HG03521 (cell line): ENCODE measurements around the gene PLA2R1.
"Not testable (repeated sequence)": the region's sequence is repeated elsewhere in the genome, so short reads cannot be mapped to it uniquely, and the experiment has no call there.

Experiments used
- ATAC-seq: cut with Tn5 transposase; IDR thresholded peaks from one replicate; pipeline ENCODE4 v1.9.1; 2021; ENCODE audit warnings: mild to moderate bottlenecking, moderate library complexity; ENCODE audit not compliant: unreplicated experiment

PLA2R1 gene

GRCh38 chr2:160063879-160064612 lies 1.6 kb upstream of the PLA2R1 start:
- no peak for ATAC-seq

- no peak for ATAC-seq
These were observed 856 bp upstream of the PLA2R1 start for GRCh38 chr2:160063271-160063670.

GRCh38 chr2:160061944-160062291 lies 497 bp downstream of the PLA2R1 start:
- no peak for ATAC-seq

- ATAC-seq, result no peak
These were observed 882 bp downstream of the PLA2R1 start for GRCh38 chr2:160061533-160061932.

GRCh38 chr2:160060297-160060696 lies 2.1 kb downstream of the PLA2R1 start:
- no peak for ATAC-seq

- no peak for ATAC-seq
These were observed 5.1 kb downstream of the PLA2R1 start for GRCh38 chr2:160057356-160057755.

- no peak for ATAC-seq
These were observed 6.7 kb downstream of the PLA2R1 start for GRCh38 chr2:160055726-160056108.

- no peak for ATAC-seq
These were observed 7.3 kb downstream of the PLA2R1 start for GRCh38 chr2:160054984-160055725.

- no peak for ATAC-seq
These were observed 8.5 kb downstream of the PLA2R1 start for GRCh38 chr2:160053946-160054345.

GRCh38 chr2:160052531-160052930 lies 9.9 kb downstream of the PLA2R1 start:
- no peak for ATAC-seq

GRCh38 chr2:160051371-160051800 lies 11.0 kb downstream of the PLA2R1 start:
- ATAC-seq, result no peak

GRCh38 chr2:160050147-160050546 lies 12.3 kb downstream of the PLA2R1 start:
- ATAC-seq, result no peak

- ATAC-seq, result no peak
These were observed 16.7 kb downstream of the PLA2R1 start for GRCh38 chr2:160045703-160046210.

GRCh38 chr2:160044728-160045127 lies 17.7 kb downstream of the PLA2R1 start:
- no peak for ATAC-seq

GRCh38 chr2:160043265-160043664 lies 19.1 kb downstream of the PLA2R1 start:
- no peak for ATAC-seq

- no peak for ATAC-seq
These were observed 20.4 kb downstream of the PLA2R1 start for GRCh38 chr2:160042054-160042453.

- no peak for ATAC-seq
These were observed 21.3 kb downstream of the PLA2R1 start for GRCh38 chr2:160041091-160041490.

GRCh38 chr2:160039166-160039903 lies 23.1 kb downstream of the PLA2R1 start:
- ATAC-seq, result no peak

- not testable (repeated sequence) for ATAC-seq
These were observed 23.8 kb downstream of the PLA2R1 start for GRCh38 chr2:160038662-160039061.

GRCh38 chr2:160036736-160037135 lies 25.7 kb downstream of the PLA2R1 start:
- no peak for ATAC-seq

- ATAC-seq, result no peak
These were observed 27.3 kb downstream of the PLA2R1 start for GRCh38 chr2:160035125-160035524.

GRCh38 chr2:160034396-160034795 lies 28.0 kb downstream of the PLA2R1 start:
- ATAC-seq, result no peak
